ENCODE results near the gene AK9.

- no peak for TF ChIP-seq POLR2A (IDR thresholded peaks at IDR 0.05; ENCODE audit: low read depth, low read length)
- no peak for TF ChIP-seq MXI1 (IDR thresholded peaks at IDR 0.05; ENCODE audit: low read depth, low read length)
- no peak for TF ChIP-seq CBX5 (IDR thresholded peaks at IDR 0.05; ENCODE audit: low read depth)
Observed at GRCh38 chr6:109609737-109610136, 81.3 kb downstream of the AK9 start.

Measured in GM12878 (cell line).